ENCODE measurements around the gene PDGFD. TPM values are rescaled to one million over a fixed set of nuclear protein-coding genes. Genes with fewer than 3 reads are reported as not detected.

PDGFD gene
- total RNA-seq, 1 donor from 2014 or later: 2.2 TPM

DNA sequence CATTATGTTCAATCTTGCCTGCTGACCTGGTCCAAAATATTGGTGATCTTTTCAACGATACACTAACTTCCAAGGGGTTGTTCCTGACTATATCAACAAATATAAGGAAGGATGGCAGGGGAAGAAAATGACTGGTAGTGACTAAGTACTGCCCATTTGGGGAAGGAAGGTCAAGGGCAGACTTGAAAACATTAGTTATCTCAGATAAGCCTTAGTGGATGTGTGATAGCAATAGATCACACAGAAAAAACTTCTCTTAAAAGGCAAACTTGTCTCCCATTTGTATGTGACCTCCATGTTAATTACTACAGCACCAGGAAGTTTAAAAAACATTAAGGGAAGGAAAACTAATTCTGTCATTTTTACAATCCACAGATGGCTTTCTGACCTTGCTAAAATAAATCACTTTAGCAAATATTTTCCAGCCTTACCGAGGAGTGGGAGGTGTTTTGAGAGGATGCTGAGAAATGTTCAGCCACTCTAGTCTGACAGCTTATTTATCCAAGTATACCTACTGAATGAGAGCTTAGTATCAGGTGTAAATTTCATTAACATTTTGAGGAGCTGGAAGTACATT, 215.7 kb downstream of the PDGFD start:
- no peaks in the 10 kb centered on the region for H3K36me3 Mint-ChIP-seq (ENCODE audit: unreplicated experiment)
- TF ChIP-seq, protein P1, sequence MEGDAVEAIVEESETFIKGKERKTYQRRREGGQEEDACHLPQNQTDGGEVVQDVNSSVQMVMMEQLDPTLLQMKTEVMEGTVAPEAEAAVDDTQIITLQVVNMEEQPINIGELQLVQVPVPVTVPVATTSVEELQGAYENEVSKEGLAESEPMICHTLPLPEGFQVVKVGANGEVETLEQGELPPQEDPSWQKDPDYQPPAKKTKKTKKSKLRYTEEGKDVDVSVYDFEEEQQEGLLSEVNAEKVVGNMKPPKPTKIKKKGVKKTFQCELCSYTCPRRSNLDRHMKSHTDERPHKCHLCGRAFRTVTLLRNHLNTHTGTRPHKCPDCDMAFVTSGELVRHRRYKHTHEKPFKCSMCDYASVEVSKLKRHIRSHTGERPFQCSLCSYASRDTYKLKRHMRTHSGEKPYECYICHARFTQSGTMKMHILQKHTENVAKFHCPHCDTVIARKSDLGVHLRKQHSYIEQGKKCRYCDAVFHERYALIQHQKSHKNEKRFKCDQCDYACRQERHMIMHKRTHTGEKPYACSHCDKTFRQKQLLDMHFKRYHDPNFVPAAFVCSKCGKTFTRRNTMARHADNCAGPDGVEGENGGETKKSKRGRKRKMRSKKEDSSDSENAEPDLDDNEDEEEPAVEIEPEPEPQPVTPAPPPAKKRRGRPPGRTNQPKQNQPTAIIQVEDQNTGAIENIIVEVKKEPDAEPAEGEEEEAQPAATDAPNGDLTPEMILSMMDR (IDR thresholded peaks at IDR 0.05): no peak
- no peak for DNase-seq (ENCODE audit: extremely low spot score, unreplicated experiment)
- H3K4me1 Mint-ChIP-seq (ENCODE audit: unreplicated experiment): peaks cover 14% of the 10 kb centered on the region
- H3K27ac Mint-ChIP-seq (ENCODE audit: unreplicated experiment): no peak overlapping the region
- no peak overlapping the region for H3K4me3 Mint-ChIP-seq (ENCODE audit: unreplicated experiment)
- H3K27me3 Mint-ChIP-seq (ENCODE audit: unreplicated experiment): no peaks in the 10 kb centered on the region
- peaks cover 3% of the 10 kb centered on the region for H3K9me3 Mint-ChIP-seq (ENCODE audit: unreplicated experiment)

DNA sequence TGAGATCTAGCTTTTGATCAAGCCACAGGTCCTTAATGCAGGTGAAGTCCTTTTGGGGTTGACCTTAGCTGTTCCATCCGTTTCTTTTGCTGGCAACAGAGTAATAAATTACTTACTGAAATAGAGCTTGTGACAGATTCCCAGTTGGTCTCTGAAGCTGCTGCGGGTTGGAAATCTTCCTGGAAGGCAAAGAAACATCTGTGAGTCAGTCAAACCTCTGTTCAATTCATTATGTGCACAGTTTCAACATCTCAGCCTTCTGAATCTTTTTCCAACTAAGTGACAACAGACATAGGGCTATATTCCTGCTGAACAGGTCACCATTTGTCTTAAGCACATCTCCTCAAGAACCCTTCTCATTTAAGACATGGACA, 216.4 kb downstream of the PDGFD start:
- Mint-ChIP-seq H3K36me3 (ENCODE audit: unreplicated experiment) (no peaks in the 10 kb centered on the region), H3K27ac (ENCODE audit: unreplicated experiment) (no peak overlapping the region), H3K4me3 (ENCODE audit: unreplicated experiment) (no peak overlapping the region), H3K4me1 (ENCODE audit: unreplicated experiment) (peaks cover 14% of the 10 kb centered on the region), H3K27me3 (ENCODE audit: unreplicated experiment) (no peaks in the 10 kb centered on the region), H3K9me3 (ENCODE audit: unreplicated experiment) (peaks cover 3% of the 10 kb centered on the region)
- no peak for DNase-seq (ENCODE audit: extremely low spot score, unreplicated experiment)
- TF ChIP-seq, protein P1 (IDR thresholded peaks at IDR 0.05): no peak

DNA sequence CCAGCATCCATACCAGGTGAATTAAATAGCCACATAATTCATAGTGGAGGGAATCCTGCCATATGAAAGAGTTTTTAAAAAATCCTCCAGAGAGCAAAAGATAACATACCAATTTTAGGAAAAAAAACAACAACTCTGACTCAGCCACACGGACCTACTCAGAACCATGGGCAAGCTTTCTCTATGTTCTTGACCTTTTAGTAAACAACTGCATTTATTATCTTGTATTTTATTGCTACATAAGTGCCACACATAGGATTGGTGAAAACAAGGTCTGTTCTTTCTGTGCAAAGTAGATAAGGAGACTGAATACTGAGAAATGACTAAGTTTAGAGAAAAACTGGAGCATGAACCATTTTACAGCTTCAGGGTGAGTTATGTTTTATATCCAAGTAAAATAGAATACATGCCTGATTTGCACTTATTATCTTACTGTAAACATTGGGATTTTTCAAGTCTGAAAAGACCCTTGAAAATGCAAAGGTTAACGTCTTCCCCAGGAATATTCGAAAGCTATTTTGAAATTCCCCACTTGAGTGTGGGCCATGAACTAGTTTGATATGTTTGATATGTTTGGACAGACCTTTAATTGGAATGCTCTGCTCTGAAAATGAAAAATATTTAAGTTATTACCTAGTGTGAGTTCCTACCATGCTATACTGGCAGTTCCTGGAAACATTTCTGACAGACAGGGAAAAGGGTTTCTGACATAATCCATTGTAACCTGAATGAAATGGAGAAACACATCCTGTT, 217.0 kb downstream of the PDGFD start:
- no peak overlapping the region for H3K4me3 Mint-ChIP-seq (ENCODE audit: unreplicated experiment)
- no peak overlapping the region for H3K27ac Mint-ChIP-seq (ENCODE audit: unreplicated experiment)
- TF ChIP-seq, protein P1 (IDR thresholded peaks at IDR 0.05): no peak
- H3K27me3 Mint-ChIP-seq (ENCODE audit: unreplicated experiment): no peaks in the 10 kb centered on the region
- H3K9me3 Mint-ChIP-seq (ENCODE audit: unreplicated experiment): peaks cover 3% of the 10 kb centered on the region
- no peak for DNase-seq (ENCODE audit: extremely low spot score, unreplicated experiment)
- H3K4me1 Mint-ChIP-seq (ENCODE audit: unreplicated experiment): peaks cover 14% of the 10 kb centered on the region
- no peaks in the 10 kb centered on the region for H3K36me3 Mint-ChIP-seq (ENCODE audit: unreplicated experiment)

DNA sequence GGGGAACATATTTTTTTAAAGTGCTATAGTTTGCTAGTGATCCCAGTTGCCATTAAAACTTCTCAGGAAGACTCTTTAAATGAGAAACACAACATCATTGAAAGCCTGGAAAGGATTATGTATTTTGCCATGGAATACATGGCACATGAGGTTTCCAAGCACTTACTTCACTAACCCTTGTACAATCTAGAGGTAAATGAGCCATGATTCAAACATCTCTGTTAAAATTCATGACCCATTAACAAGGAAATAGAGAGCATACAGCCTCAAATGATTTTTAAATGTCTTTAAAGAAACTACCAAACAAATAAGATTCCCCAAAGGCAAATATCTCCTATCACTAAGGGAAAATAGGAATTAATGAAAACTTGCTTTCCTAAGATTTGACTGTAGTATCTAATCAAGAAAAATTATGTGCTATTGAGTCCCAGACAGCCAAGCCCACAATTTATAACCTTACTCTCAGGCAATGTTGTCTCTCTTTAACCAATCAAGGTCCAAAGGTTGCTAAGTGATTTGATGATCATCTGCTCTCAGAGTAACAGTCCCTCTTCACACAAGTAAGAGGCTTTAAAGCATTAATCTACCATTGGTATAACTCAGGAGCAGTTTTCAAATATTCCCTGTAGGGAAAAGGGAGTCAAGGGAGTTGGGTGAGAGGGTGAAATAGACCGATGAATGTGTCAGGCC, 219.6 kb downstream of the PDGFD start:
- no peaks in the 10 kb centered on the region for H3K36me3 Mint-ChIP-seq (ENCODE audit: unreplicated experiment)
- no peak overlapping the region for H3K27ac Mint-ChIP-seq (ENCODE audit: unreplicated experiment)
- peaks cover 3% of the 10 kb centered on the region for H3K9me3 Mint-ChIP-seq (ENCODE audit: unreplicated experiment)
- TF ChIP-seq, protein P1 (IDR thresholded peaks at IDR 0.05): no peak
- H3K27me3 Mint-ChIP-seq (ENCODE audit: unreplicated experiment): no peaks in the 10 kb centered on the region
- H3K4me3 Mint-ChIP-seq (ENCODE audit: unreplicated experiment): no peak overlapping the region
- no peak for DNase-seq (ENCODE audit: extremely low spot score, unreplicated experiment)
- H3K4me1 Mint-ChIP-seq (ENCODE audit: unreplicated experiment): peaks cover 22% of the 10 kb centered on the region

DNA sequence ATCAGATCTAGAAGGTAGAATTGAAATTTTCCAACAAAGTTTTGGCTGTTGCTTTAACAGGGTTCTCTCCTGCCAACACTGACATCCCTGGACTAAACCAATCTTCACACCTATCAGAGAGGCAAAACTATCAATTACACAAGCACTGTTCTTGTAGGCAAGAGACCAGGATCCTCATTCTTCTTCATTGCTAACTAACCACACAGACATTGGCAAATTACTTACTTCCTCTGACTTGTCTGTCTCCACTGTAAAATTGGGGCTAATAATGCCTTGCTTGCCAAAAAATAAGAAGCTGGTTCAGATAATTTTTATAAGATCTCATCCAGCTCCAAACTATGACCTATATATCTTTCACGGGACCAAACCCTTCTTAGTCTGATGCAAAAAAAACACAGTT, 221.3 kb downstream of the PDGFD start:
- Mint-ChIP-seq H3K36me3 (ENCODE audit: unreplicated experiment) (no peaks in the 10 kb centered on the region), H3K27me3 (ENCODE audit: unreplicated experiment) (no peaks in the 10 kb centered on the region), H3K4me3 (ENCODE audit: unreplicated experiment) (no peak overlapping the region), H3K9me3 (ENCODE audit: unreplicated experiment) (peaks cover 3% of the 10 kb centered on the region), H3K4me1 (ENCODE audit: unreplicated experiment) (peaks cover 21% of the 10 kb centered on the region), H3K27ac (ENCODE audit: unreplicated experiment) (no peak overlapping the region)
- no peak for DNase-seq (ENCODE audit: extremely low spot score, unreplicated experiment)
- TF ChIP-seq, protein P1 (IDR thresholded peaks at IDR 0.05): no peak

All from osteocyte (in vitro differentiated cells).